OCI-LY7 (cell line): ENCODE data around the gene UBL5. TPM values are rescaled to one million over a fixed set of nuclear protein-coding genes. Genes with fewer than 3 reads are reported as not detected.
A peak's percentile ranks its signal among the peaks of the same experiment; 100 is the strongest.

Source experiments
- BruUV-seq: library from RNA; stranded (reverse); fragments of 400-500 nt; replicated peaks from 2 replicates; lab custom pipeline; 2021; lab: Mats Ljungman, UMichigan
- CTCF ChIA-PET: fragments of 300-600 bp; sonication (Branson Sonifier 250); formaldehyde crosslinking; loops from one replicate; lab custom pipeline; 2022; ENCODE audit warnings: antibody characterized with exemption; ENCODE audit not compliant: unreplicated experiment; lab: Charles Lee
- POLR2A ChIA-PET: fragments of 300-600 bp; sonication (Branson Sonifier 250); formaldehyde crosslinking; loops from one replicate; lab custom pipeline; 2022; ENCODE audit warnings: antibody characterized with exemption; lab: Charles Lee
- DNase-seq: peaks from one replicate; pipeline ENCODE4 v3.0.0-alpha.2; 2015; ENCODE audit warnings: low spot score
- H2AFZ ChIP-seq: fragments of 200-600 bp; sonication (generic), shearing (Covaris generic); 2 replicates; pipeline ENCODE4 v1.6.1; 2014; ENCODE audit warnings: mild to moderate bottlenecking, antibody characterized with exemption, low read length, moderate library complexity
- H3K27ac ChIP-seq: fragments of 200-600 bp; sonication (generic); 2 replicates; pipeline ENCODE4 v1.5.1; 2014; ENCODE audit warnings: mixed run types, low read depth, mild to moderate bottlenecking, moderate library complexity, low read length, inconsistent platforms; ENCODE audit not compliant: poor library complexity, severe bottlenecking
- H3K36me3 ChIP-seq: fragments of 200-600 bp; sonication (generic); 2 replicates; pipeline ENCODE4 v1.6.1; 2014; ENCODE audit warnings: mild to moderate bottlenecking, antibody characterized with exemption, low read length, moderate library complexity, mixed read lengths; ENCODE audit not compliant: insufficient read depth
- H3K4me1 ChIP-seq: fragments of 200-600 bp; sonication (generic); 2 replicates; pipeline ENCODE4 v1.5.1; 2014; ENCODE audit warnings: mild to moderate bottlenecking, low read length; ENCODE audit not compliant: insufficient read depth, poor library complexity, severe bottlenecking
- H3K4me2 ChIP-seq: fragments of 200-600 bp; sonication (generic); 2 replicates; pipeline ENCODE4 v1.6.1; 2014; ENCODE audit warnings: mild to moderate bottlenecking, low read length
- H3K4me3 ChIP-seq: fragments of 200-600 bp; sonication (generic); 2 replicates; pipeline ENCODE4 v1.5.1; 2014; ENCODE audit warnings: mild to moderate bottlenecking, low read depth, low read length; ENCODE audit not compliant: poor library complexity, severe bottlenecking
- H3K79me2 ChIP-seq: fragments of 200-600 bp; sonication (generic); 2 replicates; pipeline ENCODE4 v1.6.1; 2016; ENCODE audit warnings: low read depth, mild to moderate bottlenecking, low read length, moderate library complexity, mixed read lengths; ENCODE audit not compliant: insufficient read depth
- H3K9me2 ChIP-seq: fragments of 200-600 bp; sonication (generic); 2 replicates; pipeline ENCODE4 v1.6.1; 2016; ENCODE audit warnings: mild to moderate bottlenecking, low read length, mixed read lengths; ENCODE audit not compliant: insufficient read depth
- H3K9me3 ChIP-seq: fragments of 200-600 bp; sonication (generic); 2 replicates; pipeline ENCODE4 v1.6.1; 2014; ENCODE audit warnings: mild to moderate bottlenecking, mixed run types, low read length, mixed read lengths
- H4K20me1 ChIP-seq: fragments of 200-600 bp; sonication (generic); 2 replicates; pipeline ENCODE4 v1.6.1; 2014; ENCODE audit warnings: mild to moderate bottlenecking, antibody characterized with exemption, low read length, moderate library complexity, mixed read lengths; ENCODE audit not compliant: insufficient read depth
- CTCF ChIP-seq: fragments of 200-600 bp; sonication (generic); conservative IDR thresholded peaks from 2 replicates; pipeline ENCODE4 v1.5.1; 2014; ENCODE audit warnings: mild to moderate bottlenecking, antibody characterized with exemption, low read length, moderate library complexity, mixed read lengths
- EZH2phosphoT487 ChIP-seq: fragments of 200-600 bp; sonication (generic); IDR thresholded peaks from 2 replicates; pipeline ENCODE4 v1.6.1; 2018; ENCODE audit warnings: low read depth, borderline replicate concordance, mild to moderate bottlenecking, mixed run types, antibody characterized with exemption, low read length, moderate library complexity, mixed read lengths
- intact Hi-C: fragments of 100-400 bp; cut with micrococcal nuclease; formaldehyde crosslinking; loops from one replicate; pipeline ENCODE4 v1.10.0; 2022; ENCODE audit not compliant: unreplicated experiment
- total RNA-seq, 2 experiments: library from RNA; depleted of rRNA in 1 of 2; stranded (reverse); fragments of >200 nt in 1 of 2; shearing (Covaris generic) in 1 of 2; gene quantifications; 2 replicates each; pipeline ENCODE4 v1.2.3, GENCODE V29; 2014 to 2022

The UBL5 gene
- total RNA-seq, 2 experiments from 2014 or later, result 162 to 323 TPM

GRCh38 chr19:9834726-9835506 is 7.2 kb downstream of the UBL5 start, which contains the start of gene PIN1:
Gene PIN1 (plus strand): TSS chr19:9835318. CDS start chr19:9835345, 27 bp downstream.
- H3K79me2 ChIP-seq, result peaks cover 23% of the 10 kb centered on the region
- H3K4me1 ChIP-seq, result peaks cover 17% of the 10 kb centered on the region
- intact Hi-C loops, result no loop called here
- peak within 1 kb of the TSS; percentile 91 for H3K4me3 ChIP-seq
- H2AFZ ChIP-seq, result no peak within 1 kb of the TSS; the same call in 1 of the 2 replicates
- TF ChIP-seq EZH2phosphoT487 (no peak), CTCF (0 out of 2 replicates have a peak, but pooled peaks have one; percentile 39)
- no peaks in the 10 kb centered on the region for H3K9me3 ChIP-seq
- ChIA-PET CTCF (interaction anchor here (0.6 kb wide), 1 partner anchor 1190 kb away, joined by 12 read pairs; no protein-coding TSS in a partner anchor), POLR2A (interaction anchor here (1.3 kb wide), 1 partner anchor 184 kb away, joined by 3 read pairs; no protein-coding TSS in a partner anchor)
- peaks cover 41% of the 10 kb centered on the region for H3K36me3 ChIP-seq
- no TSS peak for BruUV-seq
- no peaks in the 10 kb centered on the region for H4K20me1 ChIP-seq
- peak; percentile 99 for DNase-seq
- H3K9me2 ChIP-seq, result no peaks in the 10 kb centered on the region
- H3K27ac ChIP-seq, result peak within 1 kb of the TSS; percentile 29
- H3K4me2 ChIP-seq, result peak within 1 kb of the TSS; percentile 80

DNA sequence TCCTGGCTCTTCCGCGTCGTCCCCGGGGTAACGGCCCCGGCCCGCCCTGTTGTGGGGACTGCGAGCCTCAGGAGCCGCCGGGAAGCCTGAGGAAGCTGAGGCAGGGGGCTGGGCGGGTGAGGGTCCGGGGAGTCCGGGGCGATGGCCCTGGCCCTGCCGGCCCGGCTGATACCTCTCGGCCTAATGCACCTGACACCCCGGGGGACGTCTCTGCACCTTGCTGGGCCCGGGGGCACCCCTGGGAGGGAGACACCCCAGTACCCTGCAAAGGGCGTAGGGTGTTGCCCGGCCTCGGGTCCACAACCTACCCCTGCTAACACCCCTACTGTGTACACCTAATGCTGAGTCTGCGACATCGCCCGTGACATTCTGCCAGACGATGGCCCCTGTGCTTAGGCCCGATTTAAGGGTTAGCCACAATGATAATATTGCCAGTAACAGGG is 7.8 kb downstream of the UBL5 start:
- H3K4me3 ChIP-seq, result peak overlapping the region; percentile 91
- POLR2A ChIA-PET, result interaction anchor here (0.6 to 1.3 kb wide), 2 partner anchors 10 to 184 kb away, joined by 3 to 7 read pairs; no protein-coding TSS in a partner anchor
- intact Hi-C loops, result no loop called here
- peaks cover 41% of the 10 kb centered on the region for H3K36me3 ChIP-seq
- no peaks in the 10 kb centered on the region for H3K9me2 ChIP-seq
- H3K4me1 ChIP-seq, result peaks cover 17% of the 10 kb centered on the region
- no TSS peak for BruUV-seq
- TF ChIP-seq CTCF, result no peak
- TF ChIP-seq EZH2phosphoT487, result no peak
- no peaks in the 10 kb centered on the region for H3K9me3 ChIP-seq
- no peak for DNase-seq
- H3K27ac ChIP-seq, result peak overlapping the region; percentile 24
- H2AFZ ChIP-seq, result no peak overlapping the region
- H3K4me2 ChIP-seq, result peak overlapping the region; percentile 70
- CTCF ChIA-PET, result no interaction called here
- H4K20me1 ChIP-seq, result no peaks in the 10 kb centered on the region
- H3K79me2 ChIP-seq, result peaks cover 19% of the 10 kb centered on the region
